ENCODE data around the gene ZBED4.

- no peak for TF ChIP-seq CTCF (IDR thresholded peaks at IDR 0.05)
- no peak for TF ChIP-seq POLR2A (IDR thresholded peaks at IDR 0.05)
Observed at GRCh38 chr22:49923445-49923844, 69.8 kb downstream of the ZBED4 start.

Measured in right lobe of liver (tissue), 4 donors.